Retina (tissue), 1 donor: ENCODE results near the gene MT1M.
"Not testable (repeated sequence)": the region's sequence is repeated elsewhere in the genome, so short reads cannot be mapped to it uniquely, and the experiment has no call there.

Experiments
- DNase-seq: peaks from one replicate; pipeline ENCODE4 v3.0.0-alpha.2; 2016

MT1M gene

GRCh38 chr16:56608876-56609462 lies 23.5 kb upstream of the MT1M start:
- DNase-seq, result peak; percentile 51

- DNase-seq, result peak; percentile 53
Measured at GRCh38 chr16:56609463-56609921, 23.0 kb upstream of the MT1M start.

GRCh38 chr16:56610017-56610608 lies 22.3 kb upstream of the MT1M start:
- DNase-seq, result peak; percentile 41

- DNase-seq, result no peak
Measured at GRCh38 chr16:56610609-56611111, 21.8 kb upstream of the MT1M start.

GRCh38 chr16:56611281-56611833 lies 21.1 kb upstream of the MT1M start:
- DNase-seq, result no peak

- DNase-seq, result no peak
Measured at GRCh38 chr16:56613706-56614105, 18.8 kb upstream of the MT1M start.

- DNase-seq, result no peak
Measured at GRCh38 chr16:56614549-56614991, 17.9 kb upstream of the MT1M start.

- no peak for DNase-seq
Measured at GRCh38 chr16:56615353-56615752, 17.1 kb upstream of the MT1M start.

- no peak for DNase-seq
Measured at GRCh38 chr16:56616608-56617211, 15.7 kb upstream of the MT1M start.

GRCh38 chr16:56617212-56618085 lies 15.0 kb upstream of the MT1M start:
- peak; percentile 62 for DNase-seq

- DNase-seq, result no peak
Measured at GRCh38 chr16:56618138-56618537, 14.3 kb upstream of the MT1M start.

- no peak for DNase-seq
Measured at GRCh38 chr16:56620339-56620897, 12.0 kb upstream of the MT1M start.

GRCh38 chr16:56621665-56622445 lies 10.6 kb upstream of the MT1M start:
- DNase-seq, result not testable (repeated sequence)

GRCh38 chr16:56623184-56623583 lies 9.3 kb upstream of the MT1M start:
- DNase-seq, result not testable (repeated sequence)

- no peak for DNase-seq
Measured at GRCh38 chr16:56623637-56624036, 8.8 kb upstream of the MT1M start.

GRCh38 chr16:56625140-56625942 lies 7.1 kb upstream of the MT1M start, which contains the start of gene MT1E:
Gene MT1E, plus strand, starts transcription at chr16:56625781. Its CDS starts 71 bp downstream, at chr16:56625852.
- peak; percentile 77 for DNase-seq

- no peak for DNase-seq
Measured at GRCh38 chr16:56625943-56626654, 6.4 kb upstream of the MT1M start.

GRCh38 chr16:56626685-56627084 lies 5.8 kb upstream of the MT1M start:
- no peak for DNase-seq

GRCh38 chr16:56628486-56629350 lies 3.7 kb upstream of the MT1M start:
- no peak for DNase-seq
